ENCODE measurements around the gene MOB3A.

Gene MOB3A

DNA sequence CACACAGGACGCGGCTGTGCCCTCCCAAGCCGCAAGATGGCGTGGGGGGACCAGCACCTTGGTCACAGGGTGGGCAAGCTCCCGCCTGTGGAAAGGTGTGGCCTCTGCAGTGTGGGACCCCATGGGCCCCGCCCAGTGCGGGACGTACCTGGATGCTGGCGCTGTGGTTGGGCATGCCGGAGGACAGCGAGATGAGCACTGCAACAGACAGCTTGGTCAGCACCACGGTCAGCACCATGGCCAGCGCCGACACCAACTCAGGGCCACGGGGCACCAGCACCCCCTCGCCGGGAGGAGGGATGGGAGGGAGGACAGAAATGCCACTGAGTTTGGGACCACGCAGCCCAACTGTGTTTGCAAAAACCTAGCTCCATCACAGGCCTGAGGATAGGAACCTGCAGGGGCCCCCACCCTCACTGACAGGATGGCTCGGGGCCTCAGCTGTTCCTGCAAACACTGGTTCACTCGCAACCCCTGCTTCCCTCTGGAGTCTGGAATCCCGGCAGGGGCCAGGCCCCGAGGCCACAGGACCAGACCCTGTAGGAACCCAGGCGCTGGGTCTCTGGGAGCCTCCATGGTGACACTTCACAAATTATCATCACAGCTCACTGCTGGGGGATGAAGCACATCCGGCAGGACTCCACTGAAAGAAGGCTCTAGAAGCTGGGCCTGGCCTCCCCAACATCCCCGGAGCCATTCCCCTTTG, 27.7 kb upstream of the MOB3A start:
- no peak for DNase-seq (ENCODE audit: low spot score)

DNA sequence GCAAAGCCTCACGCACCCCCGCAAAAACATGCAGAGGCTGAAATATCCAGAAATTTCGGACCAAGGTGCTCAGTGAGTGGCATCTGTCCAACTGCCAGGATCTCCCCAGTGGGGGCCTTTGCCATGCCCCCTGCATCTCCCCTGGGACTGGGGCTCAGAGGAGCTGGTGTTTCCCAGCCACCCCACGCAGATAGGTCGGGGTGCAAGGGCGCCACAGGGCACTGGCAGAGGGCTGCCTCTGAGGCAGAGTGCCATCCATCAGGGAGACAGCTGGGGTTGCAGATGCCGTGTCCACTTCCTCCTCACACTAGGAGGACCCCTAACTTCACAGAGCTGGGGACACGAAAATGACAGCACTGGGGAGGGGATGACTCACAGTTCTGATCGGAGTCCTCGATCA, 26.9 kb upstream of the MOB3A start:
- DNase-seq (ENCODE audit: low spot score), result no peak

DNA sequence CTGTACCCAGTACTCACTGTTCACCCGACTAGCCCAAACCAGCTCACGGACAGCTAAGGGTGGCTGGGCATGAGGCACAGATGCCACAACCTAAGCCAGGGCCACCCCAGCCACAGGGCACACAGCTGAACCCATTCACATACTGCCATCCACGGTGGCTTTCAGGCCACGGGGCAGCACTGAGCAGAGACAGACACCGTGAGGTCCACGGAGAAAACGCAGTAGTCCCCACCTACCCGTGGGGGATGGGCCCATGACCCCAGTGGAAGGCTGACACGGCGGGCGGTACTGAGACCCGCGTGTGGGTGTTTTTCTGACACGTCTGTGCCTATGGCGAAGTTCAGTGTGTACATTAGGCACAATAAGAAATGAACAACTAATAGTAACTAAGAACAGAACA, 26.1 kb upstream of the MOB3A start:
- no peak for DNase-seq (ENCODE audit: low spot score)

DNA sequence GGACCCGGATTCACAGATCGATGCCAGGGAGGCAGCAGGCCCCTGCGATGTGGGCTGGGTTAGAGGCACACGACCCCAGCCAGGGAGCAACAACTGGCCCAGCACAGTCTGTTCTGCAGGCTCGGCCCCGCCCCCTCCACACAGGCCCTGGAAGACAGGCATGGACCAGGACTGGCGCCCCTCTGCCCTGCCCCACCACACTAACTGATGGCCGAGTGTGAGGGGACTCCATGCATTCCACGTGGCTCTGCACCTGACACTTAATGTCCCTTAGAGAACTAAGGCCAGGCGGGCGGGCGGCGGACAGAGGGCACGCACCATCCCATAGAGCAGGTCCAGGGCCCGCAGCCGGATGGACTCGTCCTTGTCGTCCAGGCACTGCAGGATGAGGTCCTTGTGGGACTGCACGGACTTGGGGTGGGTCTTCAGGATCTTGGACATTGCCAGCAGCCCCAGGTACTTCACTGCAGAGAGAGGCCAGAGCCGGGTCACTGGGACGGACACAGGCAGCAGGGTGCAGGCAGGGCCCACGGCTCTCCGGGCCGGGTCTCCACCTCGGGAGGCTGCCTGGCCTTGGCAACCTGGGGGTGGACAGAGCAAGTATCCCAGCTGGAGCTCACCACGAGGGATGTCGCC, 25.4 kb upstream of the MOB3A start:
- no peak for DNase-seq (ENCODE audit: low spot score)

DNA sequence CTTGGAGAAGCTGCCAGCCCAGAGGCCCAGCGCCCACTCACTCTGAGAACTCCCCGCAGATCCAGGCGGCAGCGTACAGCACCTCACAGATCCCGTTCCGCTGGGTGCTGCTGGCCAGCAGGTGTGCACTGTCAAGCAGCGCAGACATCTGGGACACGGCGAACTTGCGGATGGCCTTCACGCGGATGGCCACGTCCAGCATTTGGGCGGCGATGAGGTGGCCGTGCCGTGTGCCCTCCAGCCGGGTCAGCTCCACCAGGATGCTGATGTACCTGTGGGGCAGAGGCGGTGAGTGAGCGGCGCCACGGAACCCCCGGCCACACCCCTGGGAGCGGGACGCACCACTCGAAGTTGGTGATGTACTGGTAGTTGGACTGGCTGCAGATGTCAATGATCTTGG, 24.7 kb upstream of the MOB3A start:
- no peak for DNase-seq (ENCODE audit: low spot score)

DNA sequence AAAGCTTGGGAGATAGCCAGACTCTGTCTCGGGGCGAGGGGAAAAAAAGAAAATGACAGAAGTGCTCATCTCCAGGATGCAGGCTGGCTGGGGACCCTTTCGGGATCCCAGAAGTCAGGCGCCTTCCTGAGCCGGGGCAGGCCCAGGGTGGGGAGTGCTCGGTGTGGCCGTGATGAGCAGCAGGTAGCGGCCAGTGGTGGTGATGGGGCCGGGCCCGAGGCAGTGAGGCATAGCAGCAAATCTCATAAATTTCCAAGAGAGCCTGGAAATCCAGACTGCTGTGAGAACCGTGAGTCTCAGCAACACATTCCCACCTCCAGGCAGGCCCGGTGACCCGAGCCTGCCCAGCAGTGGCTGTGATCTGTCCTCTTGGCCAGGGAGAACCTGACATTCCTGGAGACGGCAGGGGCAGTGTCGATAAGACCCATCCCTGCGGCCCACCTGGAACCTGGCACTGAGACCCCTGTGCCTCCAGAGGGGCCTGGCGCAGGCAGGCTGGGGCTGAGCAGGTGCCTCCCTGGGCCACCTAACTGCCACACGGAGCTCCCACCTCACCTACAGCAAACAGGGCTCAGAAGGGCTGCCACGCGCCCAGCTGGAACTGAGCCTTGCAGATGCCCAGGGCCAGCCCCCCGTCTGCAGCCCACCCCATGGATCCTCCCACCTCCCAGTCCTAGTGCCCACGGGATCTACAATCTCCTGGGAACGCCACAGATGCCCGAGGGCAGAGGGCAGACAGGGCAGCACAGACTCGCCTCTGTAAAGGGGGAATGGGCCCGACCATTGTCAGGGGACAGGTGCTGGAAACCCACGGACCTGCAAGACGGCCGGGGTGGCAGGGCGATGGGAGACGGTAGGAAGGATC, 24.0 kb upstream of the MOB3A start:
- DNase-seq (ENCODE audit: low spot score), result no peak

DNA sequence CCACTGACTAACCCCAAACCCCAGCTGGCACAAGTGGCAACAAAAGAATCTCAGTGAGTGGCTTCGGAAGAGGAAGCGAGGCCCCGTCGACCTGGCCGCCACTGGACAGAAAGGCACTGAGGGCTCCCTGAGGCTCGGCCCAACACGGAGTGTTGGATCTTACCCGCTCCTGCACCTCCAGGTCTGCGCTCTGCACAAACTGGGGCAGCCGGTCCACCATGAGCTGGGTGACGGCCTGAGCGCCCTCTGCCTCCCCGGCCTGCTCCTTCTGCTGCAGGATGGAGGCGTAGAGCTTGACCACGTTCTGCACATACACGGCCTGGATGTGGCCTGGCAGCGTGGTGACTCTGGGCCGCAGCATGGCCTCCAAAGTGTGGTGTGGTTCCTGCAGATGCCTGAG, 22.3 kb upstream of the MOB3A start:
- no peak for DNase-seq (ENCODE audit: low spot score)

DNA sequence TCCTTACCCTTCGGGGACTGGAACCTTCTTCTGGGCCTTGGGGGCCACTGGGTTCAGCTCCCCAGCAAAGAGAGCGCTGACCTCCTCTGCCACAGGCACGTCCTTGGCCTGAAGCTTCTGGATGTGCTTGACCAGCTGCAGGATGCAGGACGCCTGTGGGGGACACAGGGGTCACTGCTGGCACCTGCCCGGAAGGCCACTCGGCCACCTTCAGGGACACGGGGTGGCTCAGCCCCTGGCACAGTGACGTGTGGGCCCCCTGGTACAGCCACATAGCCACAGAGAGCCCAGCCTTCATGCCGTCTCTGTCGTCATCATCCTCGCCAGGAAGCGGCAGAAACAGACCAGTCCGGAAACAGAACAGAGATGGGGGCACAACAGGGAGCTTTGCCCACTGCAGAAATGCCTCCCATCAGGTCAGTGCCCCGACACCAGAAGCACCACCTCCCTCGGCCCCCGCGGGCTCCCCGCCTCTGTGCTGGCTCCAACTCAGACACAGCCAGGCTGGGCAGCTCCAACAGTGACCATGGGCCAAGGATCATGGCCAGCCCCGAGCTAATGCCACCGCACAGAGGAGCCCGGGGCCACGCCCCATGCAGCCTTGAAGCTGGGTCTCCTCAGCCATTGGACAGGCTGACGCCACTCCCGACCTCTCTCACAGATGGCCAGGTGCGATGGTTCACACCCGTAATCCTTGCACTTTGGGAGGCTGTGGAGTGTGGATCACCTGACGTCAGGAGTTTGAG, 21.3 kb upstream of the MOB3A start:
- no peak for DNase-seq (ENCODE audit: low spot score)

DNA sequence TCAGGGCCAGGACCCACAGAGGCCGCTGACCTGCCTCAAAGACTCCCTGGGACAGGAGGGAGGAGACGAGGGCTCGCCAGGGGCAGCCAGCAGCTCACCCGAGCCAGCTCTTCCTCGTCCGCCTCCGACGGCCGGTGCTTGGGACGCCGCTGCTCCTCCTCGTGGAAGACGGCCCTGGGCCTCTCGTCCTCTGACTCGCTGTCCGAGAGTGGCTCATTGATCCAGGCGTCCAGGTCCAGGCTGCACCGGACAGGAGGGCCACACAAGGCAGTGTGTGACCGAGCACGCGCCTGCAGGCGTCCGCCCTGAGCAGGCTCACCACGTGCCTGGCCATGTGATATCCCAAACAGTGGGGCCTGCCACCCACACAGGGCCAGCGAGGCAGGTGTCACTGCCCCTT, 20.4 kb upstream of the MOB3A start:
- DNase-seq (ENCODE audit: low spot score), result no peak

DNA sequence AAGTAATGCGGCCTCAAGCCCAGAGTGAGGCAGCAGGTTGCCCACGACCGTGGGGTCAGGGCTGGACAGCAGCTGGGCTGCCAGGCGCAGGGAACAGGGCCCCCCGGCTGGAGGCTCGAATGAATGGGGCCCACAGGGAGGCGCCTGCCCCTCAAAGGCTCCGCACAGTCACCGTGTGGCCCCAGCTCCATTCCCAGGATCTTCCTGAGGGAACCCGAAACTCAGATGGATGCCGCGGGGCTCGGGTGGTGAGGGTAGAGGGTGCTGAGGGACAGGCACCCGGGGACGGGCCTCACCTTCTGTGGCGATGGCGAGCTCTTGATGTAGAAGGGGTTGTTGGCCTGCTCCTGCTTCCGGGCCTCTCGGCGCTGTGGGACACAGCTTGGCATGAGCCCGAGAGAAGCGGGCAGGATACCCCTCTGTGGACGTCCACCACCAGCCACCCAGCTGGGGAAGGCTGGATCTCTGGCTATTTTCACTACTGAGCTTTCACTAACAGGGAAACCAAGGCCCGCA, 19.8 kb upstream of the MOB3A start:
- DNase-seq (ENCODE audit: low spot score), result no peak

DNA sequence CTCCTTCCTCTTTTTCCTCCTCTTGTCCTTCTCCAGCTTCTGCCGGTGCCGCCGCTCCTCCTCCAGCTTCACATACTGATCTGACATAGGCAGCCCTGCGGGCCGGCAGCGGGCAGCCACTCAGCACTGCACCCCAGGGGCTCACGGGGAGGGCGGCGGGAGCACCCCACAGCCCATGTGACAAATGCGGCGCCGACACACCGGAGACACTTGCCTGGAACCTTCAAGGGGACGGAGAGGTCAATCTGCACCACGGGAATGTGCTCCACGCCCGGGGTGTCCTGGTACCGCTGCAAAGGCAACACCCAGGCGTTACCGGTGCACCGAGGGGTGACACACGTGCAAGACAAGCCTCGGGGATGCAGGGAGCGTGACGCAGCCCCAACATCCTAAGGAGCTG, 19.2 kb upstream of the MOB3A start:
- DNase-seq (ENCODE audit: low spot score), result no peak

DNA sequence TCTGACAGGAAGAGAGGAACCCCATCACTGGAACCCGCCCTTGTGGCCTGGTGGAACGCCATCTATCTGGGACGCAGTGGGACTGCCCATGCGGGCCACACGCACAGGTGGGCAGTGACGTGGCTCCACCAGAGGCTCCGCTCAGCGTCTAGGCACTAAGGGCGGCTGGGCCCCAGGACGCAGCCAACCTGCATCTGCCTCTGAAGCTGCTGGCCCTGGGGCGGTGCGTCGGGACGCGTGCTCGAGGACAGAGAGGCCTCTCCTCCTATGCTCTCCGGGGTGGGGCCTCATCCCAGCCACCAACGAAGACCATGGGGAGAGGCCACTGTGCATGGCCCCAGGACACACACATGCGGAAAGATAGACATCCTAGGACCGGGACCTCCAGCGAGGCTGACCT, 18.7 kb upstream of the MOB3A start:
- DNase-seq (ENCODE audit: low spot score), result no peak

DNA sequence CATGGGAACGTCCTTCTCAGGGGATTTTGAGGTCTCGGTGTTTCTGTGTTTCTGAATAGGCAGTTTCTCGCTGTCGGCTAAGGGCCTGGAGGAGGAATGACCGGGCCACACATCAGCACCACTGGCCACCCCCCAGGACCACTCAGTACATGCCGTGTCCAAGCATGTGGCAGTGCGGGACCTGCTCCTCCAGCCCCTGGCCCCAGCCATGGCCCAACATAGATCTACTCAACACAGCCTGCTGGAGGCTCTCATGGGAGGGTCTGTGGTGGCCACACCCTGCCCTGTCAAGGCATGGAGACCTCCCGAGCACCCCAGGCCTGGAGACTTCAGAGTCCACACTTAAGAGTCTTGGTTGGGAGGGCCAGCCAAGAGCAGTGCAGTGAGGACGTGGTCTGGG, 18.1 kb upstream of the MOB3A start:
- no peak for DNase-seq (ENCODE audit: low spot score)

DNA sequence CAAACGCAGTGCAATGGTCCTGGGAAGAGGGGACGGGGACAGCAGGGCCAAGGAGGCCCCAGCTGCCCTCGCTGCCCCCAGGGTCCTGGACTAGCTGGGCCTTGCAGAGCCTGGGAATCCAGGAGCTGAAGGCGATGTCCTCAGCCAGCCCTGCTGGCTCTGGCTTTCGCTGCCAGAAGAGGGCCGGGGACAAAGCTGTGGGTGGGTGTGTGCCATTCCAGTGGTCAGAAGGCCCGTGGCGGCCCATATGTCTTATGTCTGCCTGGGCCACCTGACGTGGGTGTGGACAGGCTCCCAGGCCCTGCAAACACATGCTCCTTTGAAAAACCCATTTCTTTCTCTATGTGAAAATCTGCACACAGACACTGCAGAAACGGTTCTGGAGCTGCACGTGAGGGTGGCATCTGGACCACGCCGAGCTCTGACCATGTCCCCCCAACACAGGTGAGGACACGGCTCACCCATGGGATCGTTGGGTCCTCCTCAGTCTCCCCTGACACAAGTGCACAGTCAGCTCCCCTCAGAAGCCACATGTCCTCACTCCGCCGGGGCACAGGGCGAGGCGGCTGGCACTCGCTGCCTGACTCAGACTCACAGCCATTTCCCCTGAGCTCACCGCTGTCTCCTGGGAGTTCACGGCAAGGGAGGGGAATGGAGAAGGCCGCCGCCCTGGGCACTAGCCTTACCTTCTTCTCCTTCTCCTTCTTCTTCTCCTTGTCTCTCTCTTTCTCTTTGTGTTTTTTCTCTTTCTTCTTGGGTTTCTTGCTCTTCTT, 17.5 kb upstream of the MOB3A start:
- no peak for DNase-seq (ENCODE audit: low spot score)

DNA sequence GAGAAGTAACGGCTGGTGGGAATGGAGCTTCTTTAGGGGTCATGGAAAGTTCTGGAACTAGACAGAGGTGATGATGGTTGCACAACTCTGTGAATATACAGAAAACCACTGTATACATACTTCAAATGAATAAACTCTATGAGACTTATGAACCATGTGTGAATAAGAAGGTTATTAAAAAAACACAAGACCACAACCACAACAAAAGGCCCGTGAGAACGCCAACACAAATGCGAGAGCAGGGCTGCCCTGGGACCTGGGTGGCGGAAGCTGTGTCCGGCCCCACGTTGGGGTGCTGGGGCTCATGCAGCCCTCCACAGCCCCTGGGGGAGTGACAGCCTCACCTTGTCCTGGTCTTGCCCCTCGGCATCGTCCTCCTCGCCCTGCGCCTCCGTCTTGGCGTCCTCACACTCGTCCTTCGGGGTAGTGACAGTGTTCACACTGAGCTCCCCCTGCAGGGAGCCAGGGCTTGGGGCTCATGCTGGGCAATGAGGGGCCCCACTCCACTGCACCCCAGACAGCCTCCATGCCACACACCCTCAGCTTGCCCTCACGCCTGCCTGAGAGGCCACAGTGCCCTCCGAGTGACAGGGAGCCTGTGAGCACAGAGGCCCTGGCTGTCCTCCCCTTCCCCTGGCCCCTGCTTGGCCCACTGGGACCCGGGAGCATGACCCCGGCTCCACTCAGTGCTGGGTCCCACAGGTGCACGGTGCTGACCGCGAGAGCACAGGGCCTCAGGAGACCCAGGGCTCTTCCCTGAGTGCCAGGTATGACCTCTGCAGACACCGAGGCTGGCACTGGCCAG, 16.6 kb upstream of the MOB3A start:
- no peak for DNase-seq (ENCODE audit: low spot score)

DNA sequence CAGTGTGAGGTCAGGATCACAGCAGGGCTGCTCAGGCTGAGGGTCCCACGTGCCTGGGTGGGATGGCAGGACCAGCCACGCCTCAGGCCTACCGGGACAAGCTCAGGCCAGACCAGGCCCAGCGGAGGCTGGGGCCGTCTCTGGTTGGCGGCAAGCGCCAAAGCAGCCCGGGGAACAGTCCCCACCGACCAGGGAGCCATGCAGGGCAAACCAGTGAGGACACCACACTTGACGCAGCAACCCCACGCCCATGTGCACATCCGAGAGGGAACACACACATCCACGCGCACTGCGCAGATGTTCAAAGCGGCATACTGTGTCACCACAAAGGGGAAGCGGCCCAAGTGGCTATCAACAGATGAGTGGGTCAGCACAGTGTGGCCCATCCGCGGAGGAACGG, 15.8 kb upstream of the MOB3A start:
- DNase-seq (ENCODE audit: low spot score), result no peak

DNA sequence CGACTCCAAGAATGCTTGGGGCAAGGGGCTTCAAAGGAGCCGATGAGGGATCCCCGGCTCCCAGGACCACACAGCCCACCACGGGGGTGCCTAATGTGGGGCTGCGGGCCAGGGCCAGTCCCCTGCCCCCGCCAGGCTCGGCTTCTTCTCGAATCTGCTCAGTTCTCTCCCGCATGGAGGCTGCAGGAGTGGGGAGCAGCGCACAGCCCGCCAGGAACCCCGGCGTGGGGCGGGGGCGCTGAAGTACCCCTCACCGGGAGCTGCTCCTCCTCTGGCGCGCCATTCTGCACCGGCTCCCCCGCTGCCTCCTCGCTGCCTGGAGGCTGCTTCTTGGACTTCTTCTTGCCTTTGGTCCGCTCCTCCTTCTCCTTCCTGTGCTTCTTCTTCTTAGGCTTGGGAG, 15.3 kb upstream of the MOB3A start:
- DNase-seq (ENCODE audit: low spot score), result no peak

DNA sequence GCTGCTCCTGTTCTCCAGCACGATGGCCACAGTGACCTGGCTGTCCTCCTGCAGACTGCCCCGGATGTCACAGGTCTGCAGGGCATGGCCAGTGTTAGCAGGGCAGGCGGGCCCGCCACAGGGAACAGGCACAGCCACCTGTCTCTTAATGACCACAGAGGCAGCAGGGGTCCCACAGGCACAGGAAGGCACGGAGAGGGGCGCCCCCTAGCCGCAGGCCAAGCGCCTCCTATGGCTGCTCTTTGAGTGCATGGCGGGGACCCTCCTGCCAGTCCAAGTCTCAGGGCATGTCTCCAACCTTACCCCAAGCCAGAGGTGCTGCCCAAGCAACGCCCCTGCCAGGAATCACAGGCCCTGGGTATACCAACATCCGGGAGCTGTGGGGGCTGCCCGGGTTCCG, 14.7 kb upstream of the MOB3A start:
- DNase-seq (ENCODE audit: low spot score), result no peak

DNA sequence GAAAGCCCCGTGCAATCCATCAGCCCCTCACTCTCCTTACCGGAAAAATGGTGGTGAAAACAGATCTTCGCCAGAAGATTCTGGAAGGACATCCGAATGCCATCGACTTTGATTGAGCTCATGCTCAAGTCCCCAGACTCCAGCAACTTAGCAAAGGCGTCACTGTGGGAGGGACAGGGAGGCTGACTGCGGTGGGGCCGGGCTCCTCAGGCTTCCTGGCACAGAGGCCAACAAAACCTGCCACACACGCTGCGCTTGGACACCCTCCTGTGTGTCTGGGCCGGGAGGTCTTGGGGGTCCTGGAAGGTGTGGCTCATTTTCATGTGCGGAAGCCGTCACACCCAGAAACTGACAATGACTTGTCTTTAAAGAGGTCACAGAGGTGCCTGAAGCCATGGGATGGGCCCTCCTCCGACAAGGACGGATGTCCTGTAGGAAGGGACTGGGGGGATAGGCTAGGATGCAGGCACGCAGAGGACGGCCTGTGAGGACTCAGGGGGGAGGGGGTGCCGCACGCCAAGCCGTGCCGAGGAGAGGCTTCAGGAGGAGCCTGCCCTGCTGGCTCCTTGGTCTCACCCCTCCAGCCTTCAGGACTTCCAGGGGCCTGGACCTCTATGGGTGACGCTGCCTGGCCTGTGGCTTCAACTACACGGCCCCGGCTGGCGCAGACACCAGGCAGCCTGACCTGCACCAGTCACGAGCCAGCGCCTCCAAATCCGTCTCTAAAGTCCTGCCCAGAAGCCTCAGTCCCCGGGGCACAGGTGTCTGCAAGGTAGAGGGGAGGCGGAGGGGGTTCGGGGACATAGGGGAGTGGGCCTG, 13.1 kb upstream of the MOB3A start:
- DNase-seq (ENCODE audit: low spot score), result no peak
